ENCODE results near the gene CEP104.

Gene CEP104

DNA sequence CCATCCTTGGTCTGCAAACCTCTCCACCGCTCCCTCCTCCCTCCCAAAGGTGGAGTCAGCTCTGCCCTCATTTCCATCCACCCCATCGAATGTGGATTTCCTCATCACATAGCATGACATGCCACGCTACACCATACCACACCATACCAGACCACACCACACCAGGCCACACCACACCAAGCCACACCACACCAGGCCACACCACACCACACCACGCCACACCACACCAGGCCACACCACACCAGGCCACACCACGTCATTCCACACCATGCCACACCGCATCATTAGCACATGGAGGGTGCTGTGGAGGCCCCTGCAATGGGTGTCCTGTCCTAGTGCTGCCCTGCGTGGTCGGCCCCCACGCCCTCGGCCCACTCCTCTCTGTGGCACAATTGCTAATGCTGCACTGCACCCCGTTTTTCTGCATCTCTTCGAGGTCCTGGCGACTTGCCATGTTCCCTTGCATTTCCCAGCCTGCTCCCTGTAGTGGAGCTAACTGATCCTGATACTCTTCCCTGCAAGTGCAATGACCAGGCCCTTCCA is 11.5 kb upstream of the CEP104 start:
- DNase-seq (ENCODE audit: low spot score) = no peak

DNA sequence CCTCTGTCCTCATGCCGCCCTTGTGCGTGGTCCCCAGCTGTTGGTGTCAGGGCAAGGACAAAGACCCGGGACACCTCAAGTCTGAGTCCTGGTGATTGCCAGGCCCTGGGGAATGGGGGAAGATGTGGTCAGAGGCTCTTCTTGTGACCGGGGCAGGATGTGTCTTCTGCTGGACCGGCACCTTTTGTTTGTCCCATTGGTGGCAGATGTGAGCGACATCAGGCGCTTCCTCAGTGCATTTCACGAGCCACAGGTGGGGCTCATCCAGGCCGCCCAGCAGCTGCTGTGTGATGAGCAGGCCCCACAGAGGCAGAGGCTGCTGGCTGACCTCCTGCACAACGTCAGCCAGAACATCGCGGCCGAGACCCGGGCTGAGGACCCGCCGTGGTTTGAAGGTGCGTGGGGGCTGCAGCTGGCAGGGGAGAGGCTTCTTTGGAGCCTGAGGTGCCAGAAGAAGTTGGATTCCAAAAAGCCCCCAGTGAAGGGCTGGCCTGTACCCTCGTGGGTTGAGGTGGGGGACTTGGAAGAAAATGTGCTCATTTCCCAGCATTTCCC is 8.7 kb upstream of the CEP104 start:
- no peak for DNase-seq (ENCODE audit: low spot score)

DNA sequence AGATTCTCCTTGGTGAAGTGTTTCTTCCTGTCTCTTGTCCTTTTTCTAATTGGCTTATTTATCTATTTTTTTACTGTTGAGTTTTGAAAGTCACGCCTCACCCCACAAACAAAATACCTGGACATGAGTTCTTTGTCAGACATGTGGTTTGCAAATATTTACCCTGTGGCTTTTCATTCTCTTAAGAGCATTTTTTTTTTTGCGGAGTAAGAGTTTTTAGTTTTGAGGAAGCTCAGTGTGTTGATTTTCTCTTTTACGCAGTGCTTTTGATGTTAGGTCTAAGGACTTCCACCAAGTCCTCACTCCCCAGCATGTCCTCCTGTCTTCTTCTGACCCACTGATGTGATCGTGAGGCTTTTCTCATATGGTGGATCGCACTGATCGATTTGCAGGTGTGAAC is 7.9 kb upstream of the CEP104 start:
- no peak for DNase-seq (ENCODE audit: low spot score)

DNA sequence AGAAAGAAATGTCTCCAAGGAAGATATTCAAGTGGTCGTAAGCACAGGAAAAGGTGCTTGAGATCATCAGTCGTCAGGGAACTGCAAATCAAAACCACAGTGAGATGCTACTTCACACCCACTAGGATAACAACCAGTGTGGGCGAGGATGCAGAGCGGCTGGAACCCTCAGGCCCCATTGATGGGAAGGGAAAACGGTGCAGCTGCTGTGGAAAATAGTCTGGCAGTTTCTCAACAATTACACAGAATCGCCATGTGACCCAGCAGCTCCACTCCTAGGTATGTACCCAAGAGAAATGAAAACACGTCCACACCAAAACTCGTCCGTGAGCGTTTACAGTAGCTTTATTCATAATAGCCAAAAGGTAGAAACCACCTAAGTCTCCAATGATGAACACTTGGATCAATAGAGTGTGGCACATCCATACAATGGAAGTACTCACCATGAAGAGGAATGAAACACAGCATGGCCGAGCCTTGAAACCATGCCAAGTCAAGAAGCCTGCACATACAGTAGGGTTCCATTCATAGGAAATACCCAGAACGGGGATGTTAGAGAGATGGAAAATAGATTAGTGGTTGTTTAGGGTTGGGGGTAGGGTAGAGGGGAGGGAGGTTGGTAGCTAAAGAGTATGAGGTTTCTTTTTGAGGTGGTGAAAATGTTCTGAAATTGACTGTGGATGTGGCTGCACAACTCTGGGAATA is 6.4 kb upstream of the CEP104 start:
- DNase-seq (ENCODE audit: low spot score) = no peak

DNA sequence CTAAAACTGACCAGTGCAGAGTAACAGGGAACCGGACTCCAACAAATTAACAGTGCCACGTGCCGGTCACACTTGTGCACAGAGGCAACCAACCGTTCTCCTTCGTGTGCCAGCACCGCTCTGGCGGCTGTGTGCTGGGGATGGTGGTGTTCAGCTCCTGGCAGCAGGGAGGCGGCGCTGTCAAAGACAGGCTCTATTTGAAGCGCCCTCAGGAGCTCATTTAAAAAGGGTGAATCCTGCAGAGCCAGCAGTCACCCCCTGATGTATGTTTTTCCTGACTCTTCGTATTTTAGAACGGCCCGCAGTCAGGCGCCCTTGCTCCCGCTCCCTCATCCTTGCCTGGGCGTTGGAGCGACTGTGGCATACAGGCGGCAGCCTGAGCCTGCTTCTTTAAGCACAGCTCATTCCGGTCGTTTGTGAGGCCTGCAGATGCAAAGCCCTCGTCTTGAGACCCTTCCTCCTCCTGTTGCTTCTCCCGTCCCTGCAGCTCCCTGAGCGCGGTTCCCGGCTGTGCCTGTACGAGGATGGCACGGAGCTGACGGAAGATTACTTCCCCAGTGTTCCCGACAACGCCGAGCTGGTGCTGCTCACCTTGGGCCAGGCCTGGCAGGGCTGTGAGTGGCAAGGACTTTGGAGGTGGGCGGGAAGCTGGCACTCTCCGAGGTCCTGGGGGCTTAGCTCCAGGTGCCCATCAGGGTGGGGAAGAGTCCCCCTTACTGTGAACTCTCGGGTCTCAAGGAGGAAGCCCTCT is 1.4 kb upstream of the CEP104 start:
- DNase-seq (ENCODE audit: low spot score) = peak; percentile 58

GRCh38 chr1:3857791-3858129 is 749 bp upstream of the CEP104 start:
- DNase-seq (ENCODE audit: low spot score) = no peak

GRCh38 chr1:3852711-3853485 is 4.1 kb downstream of the CEP104 start:
- DNase-seq (ENCODE audit: low spot score) = no peak

GRCh38 chr1:3852091-3852490 is 4.9 kb downstream of the CEP104 start:
- no peak for DNase-seq (ENCODE audit: low spot score)

GRCh38 chr1:3851292-3851691 is 5.7 kb downstream of the CEP104 start:
- no peak for DNase-seq (ENCODE audit: low spot score)

- no peak for DNase-seq (ENCODE audit: low spot score)
Observed at GRCh38 chr1:3850857-3851256, 6.2 kb downstream of the CEP104 start.

- DNase-seq (ENCODE audit: low spot score) = no peak
Observed at GRCh38 chr1:3847081-3847480, 9.9 kb downstream of the CEP104 start.

- DNase-seq (ENCODE audit: low spot score) = no peak
Observed at GRCh38 chr1:3846541-3846940, 10.5 kb downstream of the CEP104 start.

DNA sequence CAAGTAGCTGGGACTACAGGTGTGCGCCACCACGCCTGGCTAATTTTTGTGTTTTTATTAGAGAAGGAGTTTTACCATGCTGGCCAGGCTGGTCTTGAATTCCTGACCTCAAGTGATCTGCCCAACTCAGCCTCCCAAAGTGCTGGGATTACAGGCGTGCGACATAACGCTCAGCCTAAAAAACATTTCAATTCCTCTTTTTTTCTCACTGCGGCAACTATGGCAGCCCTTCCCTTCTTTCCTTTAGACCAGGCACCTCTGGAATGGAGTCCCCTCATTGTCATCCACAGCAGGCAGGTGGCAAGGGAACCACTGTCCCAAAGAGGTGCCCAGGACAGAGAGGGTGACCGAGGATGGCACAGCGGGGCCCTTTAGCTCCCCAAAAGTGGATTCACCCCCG is 14.1 kb downstream of the CEP104 start:
- DNase-seq (ENCODE audit: low spot score) = no peak

- DNase-seq (ENCODE audit: low spot score) = no peak
Observed at GRCh38 chr1:3841491-3841890, 15.5 kb downstream of the CEP104 start.

DNA sequence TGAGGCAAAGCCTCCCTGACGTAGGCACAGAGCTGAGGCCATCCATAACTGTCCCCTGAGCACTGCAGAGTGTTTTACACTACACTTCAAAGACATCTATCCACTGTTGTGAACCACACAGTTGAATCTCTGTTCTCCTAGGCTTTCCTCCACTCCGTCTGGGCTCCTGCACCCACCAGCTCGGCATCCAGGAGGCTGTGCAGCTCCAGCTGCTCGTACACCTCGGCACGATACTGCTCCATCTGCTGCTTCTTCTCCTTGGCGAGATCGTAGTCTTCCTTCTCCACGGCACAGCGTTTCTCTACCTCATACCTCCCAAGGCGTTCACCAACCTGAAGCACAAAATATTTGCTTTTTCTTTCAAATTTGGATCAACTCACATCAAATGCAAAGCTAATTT is 18.2 kb downstream of the CEP104 start:
- DNase-seq (ENCODE audit: low spot score) = no peak

- no peak for DNase-seq (ENCODE audit: low spot score)
Observed at GRCh38 chr1:3837685-3838084, 19.3 kb downstream of the CEP104 start.

GRCh38 chr1:3837200-3837599 is 19.8 kb downstream of the CEP104 start:
- DNase-seq (ENCODE audit: low spot score) = no peak

- no peak for DNase-seq (ENCODE audit: low spot score)
Observed at GRCh38 chr1:3836421-3836820, 20.6 kb downstream of the CEP104 start.

DNA sequence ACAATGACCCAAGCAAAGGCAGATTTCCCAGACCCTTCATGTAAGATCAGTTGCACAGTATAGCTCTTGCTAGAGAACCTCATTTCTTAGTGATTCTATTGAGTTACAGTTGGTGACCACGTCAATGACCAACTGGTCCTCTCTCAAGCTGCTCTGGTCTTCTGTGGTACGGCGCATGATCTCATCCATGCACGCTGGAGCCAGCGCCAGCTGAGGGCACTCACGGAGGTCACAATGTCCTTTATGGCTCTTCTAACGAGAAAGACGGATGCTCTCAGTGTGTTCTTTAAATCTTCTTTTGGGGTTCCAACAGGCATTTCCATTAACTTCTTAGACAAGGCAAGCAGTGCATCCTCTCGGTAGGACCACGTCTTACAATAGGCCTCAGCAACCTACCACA is 22.3 kb downstream of the CEP104 start:
- no peak for DNase-seq (ENCODE audit: low spot score)

GRCh38 chr1:3831689-3832088 is 25.3 kb downstream of the CEP104 start:
- DNase-seq (ENCODE audit: low spot score) = no peak

DNA sequence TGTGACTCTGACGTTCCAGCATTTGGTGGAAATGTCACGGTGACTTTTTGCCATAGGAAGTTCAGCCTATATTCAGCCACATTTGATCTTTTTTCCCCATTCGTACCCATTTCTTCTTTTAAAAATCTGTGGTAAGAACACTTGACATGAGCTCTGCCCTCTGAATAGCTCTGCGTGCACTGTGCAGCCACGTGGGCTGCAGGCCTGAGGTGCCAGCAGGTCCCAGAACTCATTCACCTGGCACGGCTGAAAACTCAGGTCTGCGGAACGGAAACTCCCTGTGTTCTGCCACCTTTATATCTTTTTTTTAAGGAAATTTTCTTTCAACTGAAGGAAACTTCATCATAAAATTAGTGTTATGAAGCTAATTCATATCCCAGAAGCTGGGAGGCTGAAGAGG is 28.6 kb downstream of the CEP104 start:
- DNase-seq (ENCODE audit: low spot score) = no peak

DNA sequence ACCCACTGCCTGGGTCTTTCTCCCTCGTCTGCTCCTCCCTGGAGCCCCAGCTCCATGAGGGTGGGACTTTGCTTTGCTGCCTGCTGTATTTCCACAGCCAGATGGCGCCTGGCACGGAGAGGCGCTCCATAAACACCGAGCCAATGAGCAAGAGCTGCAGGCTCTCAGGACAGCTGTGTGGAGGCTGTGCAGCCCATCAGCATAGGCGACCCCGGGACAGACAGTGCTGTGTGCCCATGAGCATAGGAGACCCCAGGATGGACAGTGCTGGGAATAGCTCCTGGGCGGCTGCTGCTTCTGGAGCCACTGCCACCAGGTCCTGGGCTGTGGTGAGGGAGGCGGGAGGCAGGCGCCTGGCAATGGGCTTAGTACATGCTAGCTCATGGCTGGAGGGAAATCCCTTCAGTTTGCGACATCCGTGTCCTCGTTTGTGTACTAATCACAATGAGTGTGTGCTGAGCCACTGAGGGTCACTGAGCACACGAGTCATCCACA is 29.2 kb downstream of the CEP104 start:
- no peak for DNase-seq (ENCODE audit: low spot score)
